ENCODE results near the gene TRPM1.

DNA sequence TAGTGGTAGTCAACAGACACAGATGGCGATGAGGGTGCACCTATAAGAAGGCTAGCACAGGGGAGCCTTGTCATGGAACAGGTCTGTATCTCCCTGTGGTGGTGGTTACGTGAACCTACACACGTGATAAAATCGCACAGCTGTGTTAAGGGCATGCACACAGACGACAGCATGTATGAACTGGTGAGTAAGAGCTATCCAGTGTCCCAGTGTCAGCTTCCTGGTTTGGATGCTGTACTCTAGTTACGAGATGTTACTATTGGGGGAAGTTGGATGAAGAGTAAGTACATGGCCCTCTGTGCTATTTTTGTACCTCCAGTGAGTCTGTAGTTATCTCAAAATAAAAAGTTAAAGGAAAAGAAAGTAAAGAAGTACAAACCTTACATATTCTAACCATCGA lies 148.3 kb downstream of the TRPM1 start:
- TF ChIP-seq, protein P1, sequence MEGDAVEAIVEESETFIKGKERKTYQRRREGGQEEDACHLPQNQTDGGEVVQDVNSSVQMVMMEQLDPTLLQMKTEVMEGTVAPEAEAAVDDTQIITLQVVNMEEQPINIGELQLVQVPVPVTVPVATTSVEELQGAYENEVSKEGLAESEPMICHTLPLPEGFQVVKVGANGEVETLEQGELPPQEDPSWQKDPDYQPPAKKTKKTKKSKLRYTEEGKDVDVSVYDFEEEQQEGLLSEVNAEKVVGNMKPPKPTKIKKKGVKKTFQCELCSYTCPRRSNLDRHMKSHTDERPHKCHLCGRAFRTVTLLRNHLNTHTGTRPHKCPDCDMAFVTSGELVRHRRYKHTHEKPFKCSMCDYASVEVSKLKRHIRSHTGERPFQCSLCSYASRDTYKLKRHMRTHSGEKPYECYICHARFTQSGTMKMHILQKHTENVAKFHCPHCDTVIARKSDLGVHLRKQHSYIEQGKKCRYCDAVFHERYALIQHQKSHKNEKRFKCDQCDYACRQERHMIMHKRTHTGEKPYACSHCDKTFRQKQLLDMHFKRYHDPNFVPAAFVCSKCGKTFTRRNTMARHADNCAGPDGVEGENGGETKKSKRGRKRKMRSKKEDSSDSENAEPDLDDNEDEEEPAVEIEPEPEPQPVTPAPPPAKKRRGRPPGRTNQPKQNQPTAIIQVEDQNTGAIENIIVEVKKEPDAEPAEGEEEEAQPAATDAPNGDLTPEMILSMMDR (IDR thresholded peaks at IDR 0.05): no peak
- no peak for TF ChIP-seq POLR2A (IDR thresholded peaks at IDR 0.05)

All from adrenal gland (tissue), 5 donors.